ENCODE results near the gene ZNF273.
"Not testable (repeated sequence)": the region's sequence is repeated elsewhere in the genome, so short reads cannot be mapped to it uniquely, and the experiment has no call there.

Gene ZNF273

DNA sequence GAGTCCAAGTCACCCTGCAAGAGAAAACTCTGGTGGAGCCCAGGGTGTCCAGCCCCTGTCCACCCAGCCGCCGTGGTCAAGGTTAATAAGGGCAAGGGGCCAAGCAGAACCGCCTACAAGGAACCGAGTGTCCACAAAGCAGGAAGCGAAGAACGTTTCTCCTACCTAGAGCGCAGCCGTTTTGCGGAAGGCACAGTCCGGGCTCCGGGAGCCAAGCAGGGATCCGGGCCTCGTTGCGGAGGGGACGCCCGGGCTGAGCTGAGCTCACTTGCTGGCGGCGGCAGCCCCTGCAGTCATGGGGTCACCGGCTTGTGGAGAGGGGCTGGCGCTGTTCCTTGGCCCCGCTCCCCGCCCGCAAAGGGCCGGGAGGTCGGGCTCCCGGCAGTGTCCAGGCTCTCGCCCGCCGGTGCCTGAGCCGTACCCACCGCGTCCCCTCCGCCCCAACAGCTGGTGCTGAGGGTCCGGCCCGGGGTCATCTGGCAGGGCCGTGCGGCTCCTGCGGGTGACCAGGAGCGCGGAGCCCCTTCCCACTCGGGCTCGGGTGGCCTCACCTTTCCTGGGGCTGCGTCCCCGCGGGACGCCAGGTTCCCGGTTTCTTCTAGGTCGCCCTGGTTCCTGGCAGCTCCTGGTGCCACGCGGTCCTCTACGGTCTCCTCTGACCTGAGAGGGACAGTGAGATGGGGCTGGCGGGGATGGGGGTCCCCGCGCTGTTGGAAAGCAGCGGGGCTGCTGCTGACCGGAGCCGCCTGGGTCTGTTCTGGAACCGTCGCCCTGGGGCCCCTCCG lies 14.0 kb upstream of the ZNF273 start:
- TF ChIP-seq, protein P1, sequence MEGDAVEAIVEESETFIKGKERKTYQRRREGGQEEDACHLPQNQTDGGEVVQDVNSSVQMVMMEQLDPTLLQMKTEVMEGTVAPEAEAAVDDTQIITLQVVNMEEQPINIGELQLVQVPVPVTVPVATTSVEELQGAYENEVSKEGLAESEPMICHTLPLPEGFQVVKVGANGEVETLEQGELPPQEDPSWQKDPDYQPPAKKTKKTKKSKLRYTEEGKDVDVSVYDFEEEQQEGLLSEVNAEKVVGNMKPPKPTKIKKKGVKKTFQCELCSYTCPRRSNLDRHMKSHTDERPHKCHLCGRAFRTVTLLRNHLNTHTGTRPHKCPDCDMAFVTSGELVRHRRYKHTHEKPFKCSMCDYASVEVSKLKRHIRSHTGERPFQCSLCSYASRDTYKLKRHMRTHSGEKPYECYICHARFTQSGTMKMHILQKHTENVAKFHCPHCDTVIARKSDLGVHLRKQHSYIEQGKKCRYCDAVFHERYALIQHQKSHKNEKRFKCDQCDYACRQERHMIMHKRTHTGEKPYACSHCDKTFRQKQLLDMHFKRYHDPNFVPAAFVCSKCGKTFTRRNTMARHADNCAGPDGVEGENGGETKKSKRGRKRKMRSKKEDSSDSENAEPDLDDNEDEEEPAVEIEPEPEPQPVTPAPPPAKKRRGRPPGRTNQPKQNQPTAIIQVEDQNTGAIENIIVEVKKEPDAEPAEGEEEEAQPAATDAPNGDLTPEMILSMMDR (IDR thresholded peaks at IDR 0.05; ENCODE audit: low read length) = no peak
- no peak for TF ChIP-seq EZH2 (IDR thresholded peaks at IDR 0.05; ENCODE audit: borderline replicate concordance, low read length)
- H3K36me3 ChIP-seq (ENCODE audit: insufficient read depth, low read length) = no peaks in the 10 kb centered on the region
- no peak overlapping the region for H3K9ac ChIP-seq (ENCODE audit: low read length)
- no peaks in the 10 kb centered on the region for H4K20me1 ChIP-seq (ENCODE audit: insufficient read depth, low read length)
- H3K4me2 ChIP-seq (ENCODE audit: low read length) = peak overlapping the region; percentile 62; the same call in 1 of the 2 replicates
- no peaks in the 10 kb centered on the region for H3K9me2 ChIP-seq (ENCODE audit: low read depth, low read length)
- H3K27ac ChIP-seq (ENCODE audit: low read depth, low read length, poor library complexity, severe bottlenecking) = no peak overlapping the region
- H3K79me2 ChIP-seq (ENCODE audit: insufficient read depth, low read length) = no peaks in the 10 kb centered on the region
- no peak overlapping the region for H2AFZ ChIP-seq (ENCODE audit: low read length)
- peak overlapping the region; percentile 44 for H3K4me3 ChIP-seq (ENCODE audit: low read depth, low read length, poor library complexity, severe bottlenecking)
- peaks cover 8% of the 10 kb centered on the region for H3K4me1 ChIP-seq (ENCODE audit: insufficient read depth, low read length, severe bottlenecking)
- H3K9me3 ChIP-seq (ENCODE audit: low read length) = no peaks in the 10 kb centered on the region
- no peaks in the 10 kb centered on the region for H3F3A ChIP-seq (ENCODE audit: insufficient read depth, low read length)
- H3K27me3 ChIP-seq (ENCODE audit: insufficient read depth, low read length) = 0 out of 2 replicates have a peak, but pooled peaks cover 3% of the 10 kb centered on the region

GRCh38 chr7:64889686-64890162 lies 13.3 kb upstream of the ZNF273 start:
- Histone ChIP-seq H3K4me3 (ENCODE audit: low read depth, low read length, poor library complexity, severe bottlenecking) (no peak overlapping the region), H3K36me3 (ENCODE audit: insufficient read depth, low read length) (no peaks in the 10 kb centered on the region), H3K27ac (ENCODE audit: low read depth, low read length, poor library complexity, severe bottlenecking) (no peak overlapping the region), H3F3A (ENCODE audit: insufficient read depth, low read length) (no peaks in the 10 kb centered on the region), H3K9me3 (ENCODE audit: low read length) (no peaks in the 10 kb centered on the region), H4K20me1 (ENCODE audit: insufficient read depth, low read length) (no peaks in the 10 kb centered on the region), H3K9me2 (ENCODE audit: low read depth, low read length) (no peaks in the 10 kb centered on the region), H3K27me3 (ENCODE audit: insufficient read depth, low read length) (0 out of 2 replicates have a peak, but pooled peaks cover 3% of the 10 kb centered on the region), H3K4me2 (ENCODE audit: low read length) (no peak overlapping the region), H2AFZ (ENCODE audit: low read length) (no peak overlapping the region), H3K4me1 (ENCODE audit: insufficient read depth, low read length, severe bottlenecking) (peaks cover 8% of the 10 kb centered on the region), H3K79me2 (ENCODE audit: insufficient read depth, low read length) (no peaks in the 10 kb centered on the region), H3K9ac (ENCODE audit: low read length) (no peak overlapping the region)
- TF ChIP-seq, protein P1 (IDR thresholded peaks at IDR 0.05; ENCODE audit: low read length) = no peak
- no peak for TF ChIP-seq EZH2 (IDR thresholded peaks at IDR 0.05; ENCODE audit: borderline replicate concordance, low read length)

DNA sequence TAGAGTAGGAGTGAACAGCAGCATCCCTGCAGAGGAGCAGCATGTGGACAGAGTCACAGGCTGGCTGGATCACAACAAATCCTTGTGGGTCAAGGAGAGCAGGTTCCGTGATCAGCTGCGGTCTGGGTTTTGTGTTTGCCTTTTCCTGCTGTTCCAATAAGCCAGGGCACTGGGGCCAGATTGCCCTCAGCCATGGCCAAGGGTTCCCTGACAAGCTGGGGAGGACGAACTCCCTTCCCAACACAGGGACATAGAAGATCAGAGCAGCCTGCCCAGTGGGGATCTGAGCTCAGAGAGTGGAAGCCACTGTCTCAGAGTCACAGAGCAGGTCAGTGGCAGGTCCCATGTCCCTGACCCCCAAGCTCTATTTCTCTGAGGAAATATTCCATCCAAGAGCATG lies 12.8 kb upstream of the ZNF273 start:
- not testable (repeated sequence) for H3K4me3 ChIP-seq (ENCODE audit: low read depth, low read length, poor library complexity, severe bottlenecking); H3K4me2 ChIP-seq (ENCODE audit: low read length); H3K79me2 ChIP-seq (ENCODE audit: insufficient read depth, low read length); H3K27ac ChIP-seq (ENCODE audit: low read depth, low read length, poor library complexity, severe bottlenecking); H3K4me1 ChIP-seq (ENCODE audit: insufficient read depth, low read length, severe bottlenecking); H3K36me3 ChIP-seq (ENCODE audit: insufficient read depth, low read length); H3K9ac ChIP-seq (ENCODE audit: low read length); H3F3A ChIP-seq (ENCODE audit: insufficient read depth, low read length); H3K27me3 ChIP-seq (ENCODE audit: insufficient read depth, low read length); H2AFZ ChIP-seq (ENCODE audit: low read length); H3K9me2 ChIP-seq (ENCODE audit: low read depth, low read length); H4K20me1 ChIP-seq (ENCODE audit: insufficient read depth, low read length); H3K9me3 ChIP-seq (ENCODE audit: low read length)
